Activated CD4-positive, alpha-beta T cell treated with anti-CD3 and anti-CD28 coated beads, Interleukin-2, amount 10 ng/mL, durations not matched to agents 24 days and 14 days (primary cell): Measurements from ENCODE around the gene PSMG3. TPM values are rescaled to one million over a fixed set of nuclear protein-coding genes. Genes with fewer than 3 reads are reported as not detected.

Experiments
- DNase-seq: peaks from one replicate; pipeline ENCODE4 v3.0.0; 2022
- H3K27ac Mint-ChIP-seq: one replicate; pipeline ENCODE4 v1.8.0; 2022; ENCODE audit warnings: mild to moderate bottlenecking, mixed read lengths
- H3K27me3 Mint-ChIP-seq: one replicate; pipeline ENCODE4 v1.8.0; 2022; ENCODE audit warnings: mixed read lengths
- H3K36me3 Mint-ChIP-seq: one replicate; pipeline ENCODE4 v1.8.0; 2022; ENCODE audit warnings: low read depth, mild to moderate bottlenecking, mixed read lengths
- H3K4me1 Mint-ChIP-seq: one replicate; pipeline ENCODE4 v1.8.0; 2021; ENCODE audit warnings: mixed read lengths
- H3K4me3 Mint-ChIP-seq: one replicate; pipeline ENCODE4 v1.8.0; 2022; ENCODE audit warnings: mild to moderate bottlenecking, moderate library complexity, mixed read lengths
- H3K9me3 Mint-ChIP-seq: one replicate; pipeline ENCODE4 v1.8.0; 2021; ENCODE audit warnings: mixed read lengths
- intact Hi-C: fragments of 100-400 bp; cut with micrococcal nuclease; formaldehyde crosslinking; loops from one replicate; pipeline ENCODE4 v1.15.1; 2023
- total RNA-seq: library from RNA; stranded (reverse); gene quantifications from 2 replicates; pipeline ENCODE4 v1.2.3, GENCODE V29; 2022

PSMG3 gene
- total RNA-seq, 1 donor from 2014 or later, result 58.5 TPM

DNA sequence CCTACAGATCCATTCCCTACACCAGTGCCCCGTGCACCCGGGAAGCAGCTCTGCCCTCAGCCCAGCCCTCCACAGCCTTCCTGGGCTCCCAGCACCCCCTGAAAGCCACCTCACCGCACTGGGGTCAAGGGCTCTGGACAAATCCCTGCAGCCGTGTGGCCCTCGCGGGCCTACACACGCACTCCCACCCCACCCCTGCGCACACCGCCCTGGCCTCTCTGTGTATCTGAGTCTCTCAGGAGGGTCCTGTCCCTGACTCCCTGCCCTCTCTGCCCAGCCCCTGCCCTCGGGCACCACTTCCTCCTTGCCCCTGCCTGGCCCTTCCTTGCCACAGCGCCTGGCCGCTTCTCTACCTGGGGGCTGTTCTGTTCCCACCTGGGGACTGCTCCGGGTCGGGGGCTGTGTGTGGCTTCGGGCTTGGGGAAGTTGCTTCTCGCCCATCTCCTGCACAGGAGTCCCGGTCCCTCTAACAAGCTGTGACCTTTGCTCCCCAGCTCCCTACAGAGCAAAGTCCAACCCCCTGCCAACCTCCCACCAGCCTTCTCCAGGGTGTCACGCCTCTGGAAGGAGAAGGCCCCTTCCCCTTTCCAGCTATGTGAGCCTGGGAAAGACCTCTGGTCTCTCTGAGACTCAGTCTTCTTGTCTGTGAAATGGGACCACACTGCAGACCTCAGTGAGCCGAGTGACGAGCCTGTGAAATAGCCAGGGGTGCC, 15.3 kb downstream of the PSMG3 start:
- Mint-ChIP-seq H3K27ac (no peak overlapping the region), H3K4me3 (no peak overlapping the region), H3K27me3 (no peaks in the 10 kb centered on the region), H3K36me3 (no peaks in the 10 kb centered on the region), H3K9me3 (no peaks in the 10 kb centered on the region), H3K4me1 (no peaks in the 10 kb centered on the region)
- DNase-seq, result no peak
- intact Hi-C loops, result no loop called here

DNA sequence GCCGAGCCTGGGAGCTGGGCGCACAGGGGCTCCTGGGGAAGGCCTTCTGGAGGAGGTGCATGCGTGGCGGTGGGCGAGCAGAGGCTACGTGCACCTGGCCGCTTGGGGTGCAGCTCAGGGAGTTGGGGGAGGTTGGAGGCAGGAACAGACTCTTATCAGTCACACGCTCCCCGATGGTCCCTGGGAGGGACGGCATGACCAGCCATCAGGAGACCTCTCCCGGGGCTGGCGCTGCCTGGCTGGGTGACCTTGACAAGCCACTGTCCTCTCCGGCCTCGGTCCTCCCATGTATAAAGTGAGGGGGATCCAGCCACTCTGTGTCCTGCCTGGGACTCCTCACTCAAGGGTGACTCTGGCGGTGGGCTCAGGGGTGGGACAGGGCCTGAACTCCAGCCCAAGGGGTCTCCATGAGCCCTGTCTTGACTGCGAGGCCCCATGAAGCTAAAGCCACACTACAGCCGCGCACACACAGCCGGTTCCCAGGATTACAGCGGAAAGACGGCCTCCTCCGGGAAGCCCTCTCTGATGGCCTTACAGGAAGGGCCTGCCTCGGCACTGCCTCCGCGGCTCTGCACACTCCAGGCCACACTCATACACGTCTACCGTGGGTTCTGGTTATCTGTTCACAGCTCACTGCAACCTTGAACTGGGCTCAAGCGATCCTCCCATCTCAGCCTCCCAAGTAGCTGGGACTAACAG, 16.2 kb downstream of the PSMG3 start:
- Mint-ChIP-seq H3K4me1 (no peaks in the 10 kb centered on the region), H3K36me3 (no peaks in the 10 kb centered on the region), H3K4me3 (no peak overlapping the region), H3K9me3 (no peaks in the 10 kb centered on the region), H3K27ac (peak overlapping the region; percentile 34), H3K27me3 (no peaks in the 10 kb centered on the region)
- intact Hi-C loops, result no loop called here
- no peak for DNase-seq

DNA sequence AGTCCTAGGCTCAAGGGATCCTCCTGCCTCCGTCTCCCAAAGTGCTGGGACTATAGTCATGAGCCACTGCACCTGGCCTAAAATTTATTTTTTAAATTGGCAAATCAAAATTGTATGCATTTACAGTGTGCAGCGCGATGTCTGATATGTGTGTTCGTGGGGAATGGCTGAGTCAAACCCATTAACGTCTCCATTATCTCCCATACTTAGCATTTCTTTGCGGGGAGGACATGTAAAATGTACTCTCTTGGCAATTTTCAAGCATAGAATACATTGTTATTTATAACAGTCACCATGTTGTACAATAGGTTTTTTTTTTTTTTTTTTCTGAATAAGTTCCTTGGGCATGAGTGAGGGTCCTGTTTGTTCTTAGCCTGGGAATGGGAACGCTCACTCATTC, 17.6 kb downstream of the PSMG3 start:
- DNase-seq, result no peak
- Mint-ChIP-seq H3K9me3 (no peaks in the 10 kb centered on the region), H3K36me3 (no peaks in the 10 kb centered on the region), H3K27ac (no peak overlapping the region), H3K4me3 (no peak overlapping the region), H3K4me1 (no peaks in the 10 kb centered on the region), H3K27me3 (no peaks in the 10 kb centered on the region)
- intact Hi-C loops, result no loop called here

DNA sequence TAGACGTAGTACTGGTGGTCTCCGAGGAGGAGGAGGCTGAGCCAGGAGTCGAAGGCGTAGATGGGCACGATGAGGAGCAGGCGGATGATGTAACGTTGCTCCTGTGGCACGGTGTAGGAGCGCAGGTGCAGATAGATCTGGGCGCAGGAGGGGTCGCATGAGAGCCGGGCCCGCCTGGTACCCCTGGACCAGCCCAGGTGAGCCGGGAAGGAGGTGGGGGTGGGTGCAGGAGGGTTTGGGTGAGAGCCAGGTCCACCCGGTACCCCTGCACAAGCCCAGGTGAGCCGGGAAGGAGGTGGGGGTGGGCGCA, 19.0 kb downstream of the PSMG3 start:
- Mint-ChIP-seq H3K27ac (no peak overlapping the region), H3K9me3 (no peaks in the 10 kb centered on the region), H3K36me3 (no peaks in the 10 kb centered on the region), H3K27me3 (no peaks in the 10 kb centered on the region), H3K4me1 (no peaks in the 10 kb centered on the region), H3K4me3 (no peak overlapping the region)
- intact Hi-C loops, result no loop called here
- no peak for DNase-seq

DNA sequence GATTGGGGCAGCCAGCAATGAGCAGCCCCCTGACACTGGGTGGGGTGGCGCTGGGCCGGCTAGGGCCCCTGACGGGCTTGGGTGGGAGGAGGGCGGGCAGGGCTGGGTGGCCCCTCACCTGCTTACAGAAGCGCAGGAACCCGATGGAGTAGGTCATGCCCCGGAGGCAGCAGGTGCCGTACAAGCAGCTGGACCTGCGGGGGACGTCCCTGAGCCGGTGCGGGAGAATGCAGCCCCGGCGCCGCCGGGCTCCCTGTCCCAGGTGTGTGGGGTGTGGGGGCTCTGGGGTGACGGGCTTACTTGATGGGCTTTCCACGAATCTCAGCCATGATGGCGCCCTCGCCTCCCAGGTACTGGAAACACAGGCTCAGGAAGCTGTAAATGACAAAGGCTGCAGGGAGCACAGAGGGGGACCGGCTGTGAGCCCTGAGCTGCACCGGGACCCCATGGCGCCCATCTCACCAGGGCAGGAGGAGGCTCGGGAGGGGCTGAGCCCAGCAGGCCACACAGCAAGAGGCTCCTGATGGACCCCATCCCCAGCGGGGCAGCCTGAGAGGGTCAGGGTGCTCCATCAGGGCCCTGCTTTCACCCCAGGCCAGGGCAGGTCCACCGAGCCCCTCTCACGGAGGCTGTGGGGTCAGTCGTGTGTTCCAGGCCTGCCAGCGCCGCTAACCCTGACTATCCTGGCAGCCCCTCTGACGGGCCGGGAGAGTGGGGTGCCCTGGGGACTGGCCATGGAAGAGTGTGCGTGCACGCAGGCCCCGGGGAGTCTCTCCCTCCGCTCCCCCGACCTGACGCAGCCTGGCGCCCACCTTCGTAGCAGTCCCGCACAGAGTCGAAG, 19.6 kb downstream of the PSMG3 start:
- H3K36me3 Mint-ChIP-seq, result no peaks in the 10 kb centered on the region
- intact Hi-C loops, result no loop called here
- H3K27me3 Mint-ChIP-seq, result no peaks in the 10 kb centered on the region

DNA sequence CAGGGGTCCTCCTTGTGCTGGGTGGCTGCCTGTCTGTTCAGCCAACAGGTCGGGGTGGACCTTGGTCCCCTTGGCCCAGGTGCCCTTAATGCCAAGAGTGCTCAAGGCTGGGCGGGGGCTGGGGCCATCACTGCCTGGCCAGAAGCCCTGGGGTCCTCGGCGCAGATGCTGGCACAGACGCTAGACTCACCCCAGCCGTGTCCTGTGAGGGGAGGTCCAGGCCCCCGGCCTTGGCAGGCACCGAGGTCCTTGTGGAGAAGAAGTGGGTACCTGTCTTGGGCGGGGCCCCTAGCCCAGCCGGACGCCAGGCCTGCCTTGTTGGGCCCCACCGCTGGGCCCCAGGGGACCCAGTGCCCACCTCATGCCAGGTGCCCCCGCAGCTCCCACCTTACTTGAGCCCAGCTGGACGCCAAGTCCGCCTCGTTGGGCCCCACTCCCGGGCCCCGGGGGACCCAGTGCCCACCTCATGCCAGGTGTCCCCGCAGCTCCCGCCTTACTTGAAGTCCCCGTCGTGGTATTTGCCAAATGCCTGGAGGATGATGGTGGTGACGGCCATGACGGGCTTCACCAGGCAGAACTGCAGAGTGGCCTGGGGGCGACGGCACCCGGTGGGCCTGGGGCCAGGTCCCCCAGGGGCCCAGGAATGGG, 20.4 kb downstream of the PSMG3 start:
- H3K9me3 Mint-ChIP-seq, result no peaks in the 10 kb centered on the region
- H3K4me1 Mint-ChIP-seq, result no peaks in the 10 kb centered on the region
- no peaks in the 10 kb centered on the region for H3K27me3 Mint-ChIP-seq
- intact Hi-C loops, result no loop called here
- DNase-seq, result no peak
- H3K27ac Mint-ChIP-seq, result no peak overlapping the region
- H3K36me3 Mint-ChIP-seq, result no peaks in the 10 kb centered on the region
- no peak overlapping the region for H3K4me3 Mint-ChIP-seq

More for the DNA sequence above, 19.6 kb downstream of the PSMG3 start:
- Mint-ChIP-seq H3K4me1 (no peaks in the 10 kb centered on the region), H3K9me3 (no peaks in the 10 kb centered on the region), H3K27ac (no peak overlapping the region), H3K4me3 (no peak overlapping the region)
- no peak for DNase-seq

DNA sequence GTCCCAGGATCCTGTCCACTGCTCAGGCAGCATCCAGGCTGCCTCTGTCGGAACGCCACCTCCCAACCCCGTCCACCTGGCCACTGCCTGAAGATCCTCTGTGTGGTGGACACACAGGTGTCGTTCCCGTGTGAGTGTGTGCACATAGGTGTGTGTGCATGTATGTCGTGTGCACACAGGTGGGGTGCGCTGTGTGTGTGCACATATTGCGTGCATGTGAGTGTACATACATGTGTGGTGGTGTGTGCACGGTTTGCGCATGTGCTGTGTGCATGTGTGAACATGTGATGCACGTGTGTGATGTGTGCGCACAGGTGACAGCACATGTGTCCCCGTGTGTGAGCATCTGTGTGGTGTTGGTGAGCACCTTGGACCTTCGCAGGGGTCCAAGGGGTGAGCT, 20.9 kb downstream of the PSMG3 start:
- no peaks in the 10 kb centered on the region for H3K9me3 Mint-ChIP-seq
- no peak for DNase-seq
- H3K27ac Mint-ChIP-seq, result no peak overlapping the region
- intact Hi-C loops, result no loop called here
- H3K4me3 Mint-ChIP-seq, result no peak overlapping the region
- no peaks in the 10 kb centered on the region for H3K4me1 Mint-ChIP-seq
- H3K27me3 Mint-ChIP-seq, result no peaks in the 10 kb centered on the region
- H3K36me3 Mint-ChIP-seq, result no peaks in the 10 kb centered on the region

DNA sequence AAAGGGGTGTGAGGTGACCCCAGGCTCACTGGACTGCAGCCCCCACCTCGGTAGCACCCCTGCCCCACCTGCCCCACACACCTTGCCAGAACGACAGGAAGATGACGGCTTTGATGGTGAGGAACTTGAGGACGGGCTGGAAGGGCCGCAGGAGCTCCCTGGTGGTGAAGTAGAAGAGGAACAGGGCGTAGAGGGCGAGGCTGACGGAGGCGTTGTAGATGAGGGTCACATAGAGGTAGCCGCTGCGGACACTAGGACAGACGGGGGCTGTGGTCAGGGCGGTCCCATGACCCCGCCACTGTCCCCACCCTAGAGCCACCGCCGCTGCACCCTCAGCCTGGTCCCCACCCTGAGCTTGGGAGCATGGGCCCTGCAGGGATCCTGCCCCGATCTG, 21.4 kb downstream of the PSMG3 start:
- Mint-ChIP-seq H3K36me3 (peaks cover 2% of the 10 kb centered on the region), H3K9me3 (no peaks in the 10 kb centered on the region), H3K27me3 (no peaks in the 10 kb centered on the region), H3K4me3 (no peak overlapping the region), H3K4me1 (no peaks in the 10 kb centered on the region), H3K27ac (no peak overlapping the region)
- intact Hi-C loops, result no loop called here
- no peak for DNase-seq

DNA sequence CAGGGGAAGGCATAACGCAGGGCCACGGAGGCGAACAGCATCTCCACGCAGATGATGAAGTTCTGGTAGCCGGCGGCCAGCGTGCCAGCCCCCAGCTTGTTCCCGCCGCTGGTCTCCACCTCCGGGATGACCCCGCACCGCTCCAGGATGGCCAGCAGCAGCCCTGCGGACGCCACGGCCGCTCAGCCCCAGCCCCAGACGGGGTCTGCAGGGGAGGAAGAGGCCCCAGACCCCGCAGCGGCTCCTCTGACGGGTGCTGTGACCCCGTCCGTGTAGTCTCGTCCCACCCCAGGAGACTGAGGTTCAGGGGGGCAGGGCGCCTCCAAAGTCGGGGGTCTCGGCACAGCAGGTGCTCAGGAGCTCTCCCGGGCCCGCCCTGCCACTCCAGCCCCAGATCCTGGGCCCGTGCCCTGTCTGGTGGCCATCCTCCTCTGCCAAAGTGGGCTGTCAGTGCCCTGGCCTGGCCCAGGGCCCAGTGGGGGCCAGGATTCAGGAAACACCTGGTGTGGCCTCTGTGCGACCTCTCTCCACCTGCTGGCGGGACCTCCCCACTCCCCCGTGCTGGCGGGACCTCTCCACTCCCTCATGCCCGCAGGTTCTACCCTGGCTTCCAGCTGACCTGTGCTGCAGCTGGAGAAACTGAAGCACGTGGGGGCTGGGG, 21.9 kb downstream of the PSMG3 start:
- DNase-seq, result no peak
- no peak overlapping the region for H3K4me3 Mint-ChIP-seq
- no peaks in the 10 kb centered on the region for H3K9me3 Mint-ChIP-seq
- H3K27ac Mint-ChIP-seq, result no peak overlapping the region
- H3K36me3 Mint-ChIP-seq, result peaks cover 2% of the 10 kb centered on the region
- intact Hi-C loops, result no loop called here
- no peaks in the 10 kb centered on the region for H3K27me3 Mint-ChIP-seq
- H3K4me1 Mint-ChIP-seq, result no peaks in the 10 kb centered on the region

DNA sequence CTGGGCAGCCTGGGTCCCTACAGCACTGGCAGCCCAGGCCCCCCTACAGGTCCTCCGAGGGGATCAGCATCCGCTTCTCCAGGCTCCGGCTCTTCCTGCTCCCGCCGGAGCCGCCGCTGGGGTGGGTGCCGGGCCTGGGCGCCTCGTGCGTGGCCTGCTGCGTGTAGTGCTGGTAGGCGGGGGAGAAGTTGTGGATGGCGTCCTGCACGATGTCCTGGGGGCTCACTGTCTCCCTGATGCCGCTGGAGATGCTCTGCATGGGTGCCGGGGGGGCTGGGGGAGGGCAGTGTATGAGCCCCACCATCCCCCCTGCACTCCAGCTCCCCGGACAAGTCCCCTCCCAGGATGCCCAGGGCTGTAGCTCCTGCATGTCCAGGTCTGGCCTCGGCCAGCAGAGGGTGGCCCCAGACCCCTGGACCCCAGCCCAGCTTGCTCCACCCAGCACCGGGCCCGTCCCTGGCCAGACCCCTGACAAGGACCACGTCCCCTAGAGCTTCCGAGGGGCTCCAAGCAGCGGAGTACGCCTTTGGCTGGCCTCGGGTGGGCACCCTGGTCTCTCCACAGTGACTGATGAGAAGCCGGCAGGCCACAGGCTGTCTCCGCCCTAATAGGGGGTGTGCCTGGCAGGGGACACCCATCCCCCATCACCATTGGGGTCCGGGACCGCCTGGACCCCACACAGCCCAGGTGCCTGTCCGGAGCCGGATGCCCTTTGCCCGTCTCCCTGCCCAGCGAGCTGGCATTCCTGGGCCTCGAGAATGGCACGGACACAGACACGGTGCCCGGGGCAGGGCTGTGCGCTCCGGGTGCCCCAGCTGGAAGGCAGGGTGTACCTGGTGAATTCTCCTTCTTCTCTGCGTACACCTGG, 22.7 kb downstream of the PSMG3 start:
- H3K36me3 Mint-ChIP-seq, result peaks cover 2% of the 10 kb centered on the region
- no peaks in the 10 kb centered on the region for H3K4me1 Mint-ChIP-seq
- H3K4me3 Mint-ChIP-seq, result no peak overlapping the region
- no peaks in the 10 kb centered on the region for H3K27me3 Mint-ChIP-seq
- DNase-seq, result no peak
- H3K9me3 Mint-ChIP-seq, result no peaks in the 10 kb centered on the region
- intact Hi-C loops, result no loop called here
- no peak overlapping the region for H3K27ac Mint-ChIP-seq

DNA sequence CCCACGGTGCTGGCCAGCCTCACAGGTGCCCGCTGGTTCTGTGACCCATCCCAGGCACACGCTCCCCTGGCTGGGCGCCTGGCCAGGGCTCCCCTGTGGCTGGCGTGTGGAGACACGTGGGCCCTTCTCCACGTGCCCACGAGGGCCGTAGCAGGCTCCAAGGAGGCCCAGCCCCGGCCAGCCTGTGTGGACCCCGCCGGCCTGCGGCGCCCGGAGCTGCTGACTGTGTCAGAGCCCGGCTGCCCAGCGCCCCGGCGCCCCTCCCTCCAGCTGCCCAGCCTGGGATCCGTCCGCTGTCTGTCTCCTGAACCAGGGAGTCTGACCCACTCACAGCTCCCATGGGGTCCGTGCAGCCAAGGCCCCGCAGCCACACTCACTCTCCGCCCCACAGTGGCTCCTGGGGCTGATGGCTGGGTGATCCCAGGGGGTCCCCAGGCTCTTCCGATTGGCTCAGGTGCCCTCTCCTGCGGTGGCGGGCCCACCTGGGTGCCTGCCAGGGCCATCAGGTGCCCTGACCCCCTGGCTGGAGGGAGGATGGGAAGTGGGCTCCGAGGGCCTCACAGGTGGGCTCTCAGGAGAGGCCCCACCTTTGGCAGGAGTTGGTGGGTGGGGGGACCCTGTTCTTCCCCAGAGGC, 23.4 kb downstream of the PSMG3 start:
- no peaks in the 10 kb centered on the region for H3K27me3 Mint-ChIP-seq
- intact Hi-C loops, result no loop called here
- peaks cover 3% of the 10 kb centered on the region for H3K36me3 Mint-ChIP-seq
- no peak for DNase-seq
- H3K27ac Mint-ChIP-seq, result no peak overlapping the region
- no peaks in the 10 kb centered on the region for H3K4me1 Mint-ChIP-seq
- no peak overlapping the region for H3K4me3 Mint-ChIP-seq
- H3K9me3 Mint-ChIP-seq, result no peaks in the 10 kb centered on the region

DNA sequence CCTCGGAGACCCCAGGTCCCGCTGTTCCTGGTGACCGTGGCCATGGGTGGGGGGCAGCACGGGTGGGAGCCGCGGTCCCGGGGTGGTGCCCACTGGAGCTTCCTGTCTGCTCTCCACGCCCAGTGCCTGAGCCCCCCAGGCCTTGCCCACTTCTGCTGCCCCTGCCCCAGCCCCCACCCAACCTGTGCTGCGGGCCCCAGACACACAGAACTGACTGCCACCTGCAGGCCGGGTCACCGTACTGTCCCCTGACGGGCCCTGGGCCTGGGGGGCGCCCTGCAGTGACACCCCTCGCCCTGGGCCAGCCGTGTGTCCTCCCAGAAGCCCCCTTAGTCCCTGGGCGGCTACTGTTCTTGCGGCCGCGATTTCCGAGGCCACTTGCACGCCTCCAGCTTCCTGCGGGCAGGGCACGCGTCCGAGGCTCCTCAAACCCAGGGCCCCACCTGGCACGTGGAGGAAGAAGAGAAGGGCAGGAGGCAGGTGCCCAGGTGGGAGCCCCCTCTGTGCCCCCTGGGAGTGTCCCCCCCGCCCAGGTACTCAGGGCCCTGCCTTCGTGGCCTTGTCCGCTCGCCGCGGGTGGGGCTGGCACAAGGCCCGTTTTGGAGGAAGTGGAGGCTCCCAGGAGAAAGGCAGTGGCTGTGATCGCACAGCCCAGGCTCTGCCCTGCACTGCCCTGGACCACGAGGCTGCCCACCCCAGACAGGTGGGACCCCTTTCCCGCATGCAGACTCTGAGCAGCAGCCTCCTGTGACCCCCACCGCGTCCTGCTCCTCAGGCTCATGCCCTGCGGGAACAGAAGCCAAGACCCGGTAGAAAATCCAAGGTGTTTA, 24.2 kb downstream of the PSMG3 start:
- H3K27ac Mint-ChIP-seq, result no peak overlapping the region
- H3K9me3 Mint-ChIP-seq, result no peaks in the 10 kb centered on the region
- H3K27me3 Mint-ChIP-seq, result no peaks in the 10 kb centered on the region
- peaks cover 7% of the 10 kb centered on the region for H3K36me3 Mint-ChIP-seq
- no peak for DNase-seq
- H3K4me3 Mint-ChIP-seq, result no peak overlapping the region
- no peaks in the 10 kb centered on the region for H3K4me1 Mint-ChIP-seq
- intact Hi-C loops, result no loop called here
